K562 (cell line): Measurements from ENCODE around the gene TXNRD2. TPM values are rescaled to one million over a fixed set of nuclear protein-coding genes. Genes with fewer than 3 reads are reported as not detected.
A peak's percentile ranks its signal among the peaks of the same experiment; 100 is the strongest.

Experiments used
- ATF4 ChIP-seq: fragments of 450-650 bp; formaldehyde crosslinking; IDR thresholded peaks from 2 replicates; pipeline ENCODE4 v1.4.0; 2022; ENCODE audit warnings: mild to moderate bottlenecking, moderate library complexity
- BRD9 ChIP-seq: fragments of 450-650 bp; IDR thresholded peaks from 2 replicates; pipeline ENCODE4 v1.6.1; 2018; ENCODE audit warnings: low read depth; ENCODE audit not compliant: partially characterized antibody
- CLOCK ChIP-seq: fragments of 250-450 bp; sonication (Bioruptor Pico); IDR thresholded peaks from 2 replicates; pipeline ENCODE4 v1.4.0; 2020; ENCODE audit warnings: mild to moderate bottlenecking, moderate library complexity, borderline replicate concordance
- CREB3L1 ChIP-seq: fragments of 450-650 bp; IDR thresholded peaks from 2 replicates; pipeline ENCODE4 v1.6.1; 2014; ENCODE audit warnings: low read depth, mild to moderate bottlenecking, moderate library complexity, borderline replicate concordance
- CTBP1 ChIP-seq: fragments of 450-650 bp; IDR thresholded peaks from 2 replicates; pipeline ENCODE4 v1.6.1; 2016; ENCODE audit warnings: borderline replicate concordance
- GABPB1 ChIP-seq: sonication (generic); formaldehyde crosslinking; IDR thresholded peaks from 2 replicates; pipeline ENCODE4 v1.8.0; 2022; ENCODE audit warnings: mild to moderate bottlenecking, missing genetic modification reagents
- GATAD2A ChIP-seq: fragments of 450-650 bp; IDR thresholded peaks from 2 replicates; pipeline ENCODE4 v1.6.1; 2017
- GTF2E2 ChIP-seq: fragments of 200-800 bp; sonication (Bioruptor generic); IDR thresholded peaks from 2 replicates; pipeline ENCODE4 v1.6.1; 2016; ENCODE audit warnings: missing genetic modification characterization, missing compliant biosample characterization
- MCM5 ChIP-seq: fragments of 450-650 bp; IDR thresholded peaks from 2 replicates; pipeline ENCODE4 v1.6.1; 2016; ENCODE audit warnings: low read depth
- RUNX1 ChIP-seq: sonication (generic); IDR thresholded peaks from 2 replicates; pipeline ENCODE4 v1.6.1; 2016; ENCODE audit warnings: antibody characterized with exemption, low read depth
- SREBF1 ChIP-seq: fragments of 150-350 bp; IDR thresholded peaks from 2 replicates; pipeline ENCODE4 v1.6.1; 2014; ENCODE audit warnings: antibody characterized with exemption, low read depth, low read length, borderline replicate concordance
- TARDBP ChIP-seq: fragments of 450-650 bp; IDR thresholded peaks from 2 replicates; pipeline ENCODE4 v1.6.1; 2016
- TBL1XR1 ChIP-seq, 2 experiments: IDR thresholded peaks; 2 replicates each; pipeline ENCODE4 v1.6.1; 2012; ENCODE audit warnings: improper control_type of control experiment in 2 of 2, low read length in 2 of 2, mild to moderate bottlenecking in 1 of 2
- TCFL5 ChIP-seq: fragments of 250-450 bp; sonication (Bioruptor Pico); conservative IDR thresholded peaks from 2 replicates; pipeline ENCODE4 v1.6.1; 2021; ENCODE audit warnings: mild to moderate bottlenecking, moderate library complexity, matching md5 sums
- ZBTB7A ChIP-seq: IDR thresholded peaks from 2 replicates; pipeline ENCODE4 v1.6.1; 2011; ENCODE audit warnings: low read depth, mild to moderate bottlenecking, low read length, moderate library complexity, borderline replicate concordance; ENCODE audit not compliant: control insufficient read depth
- ZC3H8 ChIP-seq: fragments of 450-650 bp; IDR thresholded peaks from 2 replicates; pipeline ENCODE4 v1.6.1; 2017
- ZKSCAN3 ChIP-seq: fragments of 250-450 bp; sonication (Bioruptor Pico); IDR thresholded peaks from 2 replicates; pipeline ENCODE4 v1.4.0; 2020
- ZNF239 ChIP-seq: fragments of 250-450 bp; sonication (Bioruptor Pico); IDR thresholded peaks from 2 replicates; pipeline ENCODE4 v1.4.0; 2020; ENCODE audit warnings: mild to moderate bottlenecking
- ZNF436 ChIP-seq: fragments of 250-450, 450-650 bp; sonication (Bioruptor Pico); formaldehyde crosslinking; IDR thresholded peaks from 2 replicates; pipeline ENCODE4 v1.7.0; 2020; ENCODE audit warnings: mild to moderate bottlenecking
- ZNF79 ChIP-seq: fragments of 250-450 bp; sonication (Bioruptor Pico); IDR thresholded peaks from 2 replicates; pipeline ENCODE4 v1.4.0; 2020; ENCODE audit warnings: low read depth, mild to moderate bottlenecking, moderate library complexity
- polyA plus RNA-seq, 8 experiments: library from polyadenylated mRNA; depleted of rRNA in 4 of 8; stranded (reverse) in 5 of 8; unstranded in 3 of 8; fragments of >200 nt; fragmentation: Nextera tagmentation in 2 of 8; fragmentation: Illumina TruSeq in 1 of 8; extraction: Ambion mirVana in 2 of 8; extraction: Trizol in 1 of 8; gene quantifications; 2 replicates each; pipeline versions ENCODE4 v1.2.1 to v1.2.3, GENCODE V29; 2011 to 2014; ENCODE audit warnings: inconsistent platforms in 1 of 8, missing spikeins in 1 of 8
- total RNA-seq, 7 experiments: library from RNA; depleted of rRNA in 6 of 7; stranded (reverse); fragments of >200 nt in 6 of 7; fragmentation: Illumina TruSeq in 2 of 7; extraction: Trizol in 2 of 7; gene quantifications; 2 replicates each; pipeline versions ENCODE4 v1.2.1 to v1.2.3, GENCODE V29; 2011 to 2021; ENCODE audit warnings: low replicate concordance in 1 of 7

Gene TXNRD2
- total and polyA plus RNA-seq, 9 of the 15 experiments (the other 6 are each of a cell fraction or from before 2014, with no cell fraction given): 3.3 to 80.2 (median 49.4) TPM

GRCh38 chr22:19965771-19966709 is 24.4 kb upstream of the TXNRD2 start (continued):
- TF ChIP-seq ATF4 (no peak), CLOCK (CRISPR knock-in tag) (no peak), ZNF79 (CRISPR knock-in tag) (no peak), GTF2E2 (tag) (no peak), SREBF1 (no peak), TBL1XR1 (IDR thresholded peaks at IDR 0.05; ENCODE audit: low read length in 2 of 2) (peak in 1 of 2 experiments; percentile 23; a peak in 1 of 4 replicates), TCFL5 (CRISPR knock-in tag) (no peak), ZC3H8 (no peak), ZKSCAN3 (CRISPR knock-in tag) (no peak), ZNF436 (CRISPR knock-in tag) (no peak), CREB3L1 (no peak), TARDBP (no peak), BRD9 (no peak), ZNF239 (CRISPR knock-in tag) (no peak), GATAD2A (no peak), RUNX1 (no peak), MCM5 (no peak), CTBP1 (peak; percentile 55), ZBTB7A (peak; percentile 99), GABPB1 (no peak)
